A549 treated with DMSO at 1 μM for 4 hours (cell line): ENCODE results near the gene SLC9A4. TPM values are rescaled to one million over a fixed set of nuclear protein-coding genes. Genes with fewer than 3 reads are reported as not detected.

ENCODE experiments used
- total RNA-seq: library from RNA; stranded (reverse); fragments of 200-300 nt; extraction: Qiagen RNA extraction; gene quantifications from 5 replicates; pipeline ENCODE4 v1.2.3, GENCODE V29; 2022; ENCODE audit warnings: low read depth

Gene SLC9A4, protein sequence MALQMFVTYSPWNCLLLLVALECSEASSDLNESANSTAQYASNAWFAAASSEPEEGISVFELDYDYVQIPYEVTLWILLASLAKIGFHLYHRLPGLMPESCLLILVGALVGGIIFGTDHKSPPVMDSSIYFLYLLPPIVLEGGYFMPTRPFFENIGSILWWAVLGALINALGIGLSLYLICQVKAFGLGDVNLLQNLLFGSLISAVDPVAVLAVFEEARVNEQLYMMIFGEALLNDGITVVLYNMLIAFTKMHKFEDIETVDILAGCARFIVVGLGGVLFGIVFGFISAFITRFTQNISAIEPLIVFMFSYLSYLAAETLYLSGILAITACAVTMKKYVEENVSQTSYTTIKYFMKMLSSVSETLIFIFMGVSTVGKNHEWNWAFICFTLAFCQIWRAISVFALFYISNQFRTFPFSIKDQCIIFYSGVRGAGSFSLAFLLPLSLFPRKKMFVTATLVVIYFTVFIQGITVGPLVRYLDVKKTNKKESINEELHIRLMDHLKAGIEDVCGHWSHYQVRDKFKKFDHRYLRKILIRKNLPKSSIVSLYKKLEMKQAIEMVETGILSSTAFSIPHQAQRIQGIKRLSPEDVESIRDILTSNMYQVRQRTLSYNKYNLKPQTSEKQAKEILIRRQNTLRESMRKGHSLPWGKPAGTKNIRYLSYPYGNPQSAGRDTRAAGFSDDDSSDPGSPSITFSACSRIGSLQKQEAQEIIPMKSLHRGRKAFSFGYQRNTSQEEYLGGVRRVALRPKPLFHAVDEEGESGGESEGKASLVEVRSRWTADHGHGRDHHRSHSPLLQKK
- total RNA-seq: not detected in 5 replicates

DNA sequence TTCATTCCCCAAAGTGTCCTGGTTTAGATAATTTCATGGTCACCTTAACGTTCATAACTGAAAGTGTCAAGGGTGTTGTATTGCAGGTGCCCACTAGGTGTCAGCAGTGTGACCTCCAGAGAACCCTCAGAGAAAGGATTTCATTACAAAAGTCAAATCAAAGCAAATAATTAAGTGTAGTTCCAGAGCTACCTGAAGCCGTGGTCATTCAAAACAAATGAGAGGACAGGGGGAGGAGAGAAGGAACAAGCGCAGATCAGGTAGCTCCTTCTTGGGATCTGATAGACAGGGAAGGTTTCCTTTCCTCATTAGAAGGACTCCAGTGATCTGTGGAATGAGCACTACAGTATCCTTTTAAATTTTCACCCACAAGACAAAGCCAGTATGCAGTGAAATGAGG is at the start of gene SLC9A4:
Gene SLC9A4 (plus strand): TSS at position 207 of the 400 bp plus-strand sequence. CDS start 534 bp downstream, outside the sequence.

Other genes with a start within 250 kb of the SLC9A4 start
- gene IL1RL1, start 161.7 kb upstream of the SLC9A4 start, total RNA-seq: 0.84 to 1.6 TPM (median 1.1 TPM) in 5 replicates
- gene IL18R1, start 117.4 kb upstream of the SLC9A4 start, total RNA-seq: 0.47 to 1.4 TPM (median 0.95 TPM) in 5 replicates
- gene IL18RAP, start 50.1 kb upstream of the SLC9A4 start, total RNA-seq: 0.02 to 0.06 TPM in 2 of 5 replicates, not detected in the others
- 2.7 to 4.3 TPM (median 3.6 TPM) in 5 replicates for gene SLC9A2, start 146.3 kb downstream of the SLC9A4 start, total RNA-seq